ENCODE results near the gene CCDC170. TPM values are rescaled to one million over a fixed set of nuclear protein-coding genes. Genes with fewer than 3 reads are reported as not detected.

The CCDC170 gene
- polyA plus RNA-seq, 1 experiment, result 1.9 TPM

DNA sequence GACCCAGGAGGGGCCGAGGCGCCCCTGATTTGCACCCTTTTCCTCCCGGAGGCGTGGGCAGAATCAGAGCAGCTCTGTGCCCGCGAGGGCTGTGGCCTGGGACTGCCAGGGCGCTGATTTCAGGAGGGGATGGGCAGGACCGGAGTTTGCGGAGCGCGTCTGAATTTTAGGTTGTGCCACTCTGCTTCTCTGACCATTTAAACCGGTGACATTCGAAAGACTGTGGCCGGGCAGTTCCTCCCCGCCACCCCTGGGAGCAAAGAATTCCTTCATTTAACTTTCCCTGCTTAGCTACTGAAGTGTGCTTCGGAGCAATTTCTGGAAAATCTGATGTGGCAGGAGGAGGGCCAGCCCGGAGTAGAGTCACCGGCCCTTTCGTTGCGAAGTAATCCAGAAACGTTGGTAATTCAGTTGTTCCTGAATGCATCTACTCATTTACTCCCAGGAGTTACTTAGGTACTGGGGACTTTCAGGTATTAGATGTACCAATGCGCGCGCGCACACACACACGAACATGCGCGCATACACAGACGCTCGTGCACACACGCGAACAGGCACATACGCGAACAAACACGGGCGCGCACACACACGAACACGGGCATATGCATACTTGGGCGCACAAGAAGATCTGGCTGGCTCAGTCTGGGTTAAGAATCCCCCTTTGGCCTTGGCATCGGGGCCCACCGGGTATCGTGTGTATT, 568 bp downstream of the CCDC170 start:
- TF ChIP-seq, protein P1, sequence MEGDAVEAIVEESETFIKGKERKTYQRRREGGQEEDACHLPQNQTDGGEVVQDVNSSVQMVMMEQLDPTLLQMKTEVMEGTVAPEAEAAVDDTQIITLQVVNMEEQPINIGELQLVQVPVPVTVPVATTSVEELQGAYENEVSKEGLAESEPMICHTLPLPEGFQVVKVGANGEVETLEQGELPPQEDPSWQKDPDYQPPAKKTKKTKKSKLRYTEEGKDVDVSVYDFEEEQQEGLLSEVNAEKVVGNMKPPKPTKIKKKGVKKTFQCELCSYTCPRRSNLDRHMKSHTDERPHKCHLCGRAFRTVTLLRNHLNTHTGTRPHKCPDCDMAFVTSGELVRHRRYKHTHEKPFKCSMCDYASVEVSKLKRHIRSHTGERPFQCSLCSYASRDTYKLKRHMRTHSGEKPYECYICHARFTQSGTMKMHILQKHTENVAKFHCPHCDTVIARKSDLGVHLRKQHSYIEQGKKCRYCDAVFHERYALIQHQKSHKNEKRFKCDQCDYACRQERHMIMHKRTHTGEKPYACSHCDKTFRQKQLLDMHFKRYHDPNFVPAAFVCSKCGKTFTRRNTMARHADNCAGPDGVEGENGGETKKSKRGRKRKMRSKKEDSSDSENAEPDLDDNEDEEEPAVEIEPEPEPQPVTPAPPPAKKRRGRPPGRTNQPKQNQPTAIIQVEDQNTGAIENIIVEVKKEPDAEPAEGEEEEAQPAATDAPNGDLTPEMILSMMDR (IDR thresholded peaks at IDR 0.05; ENCODE audit: low read depth, low read length), result no peak
- no peak overlapping the region for H3K27ac ChIP-seq (ENCODE audit: low read depth, low read length)
- peaks cover 2% of the 10 kb centered on the region for H3K27me3 ChIP-seq (ENCODE audit: control insufficient read depth, insufficient read depth, low read length)
- H3K4me3 ChIP-seq (ENCODE audit: low read depth, low read length), result peak overlapping the region; percentile 67
- ChIA-PET POLR2A (no interaction called here), CTCF (interaction anchor here (0.6 to 1.3 kb wide), 2 partner anchors 13 to 57 kb away, joined by 3 to 7 read pairs; no protein-coding TSS in a partner anchor)
- no peaks in the 10 kb centered on the region; the same call in 1 of the 2 replicates for H3K9me3 ChIP-seq (ENCODE audit: control insufficient read depth, insufficient read depth, low read length)
- no peak for DNase-seq (ENCODE audit: low read depth, low spot score)

DNA sequence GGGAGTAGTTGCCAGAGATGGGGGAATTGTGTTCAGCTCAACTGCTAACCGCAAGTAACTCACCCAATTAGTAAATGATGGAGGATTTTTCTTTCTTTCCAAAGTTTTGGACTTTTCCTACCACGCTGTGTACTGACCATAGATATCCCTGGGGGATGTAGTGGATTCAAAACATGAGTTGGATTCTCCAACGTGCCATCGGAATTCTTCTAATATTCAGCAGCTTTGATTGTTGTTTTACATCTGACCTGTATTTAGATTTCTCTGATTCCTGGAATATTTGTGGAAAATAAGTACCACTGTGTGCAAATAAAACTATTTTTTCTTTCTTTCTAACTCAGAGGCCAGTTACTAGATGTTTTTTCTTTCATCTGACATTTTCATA, 1.1 kb downstream of the CCDC170 start:
- CTCF ChIA-PET, result interaction anchor here (1.3 kb wide), 1 partner anchor 57 kb away, joined by 3 read pairs; no protein-coding TSS in a partner anchor
- Histone ChIP-seq H3K27ac (ENCODE audit: low read depth, low read length) (no peak overlapping the region), H3K27me3 (ENCODE audit: control insufficient read depth, insufficient read depth, low read length) (peaks cover 2% of the 10 kb centered on the region), H3K4me3 (ENCODE audit: low read depth, low read length) (peak overlapping the region; percentile 67), H3K9me3 (ENCODE audit: control insufficient read depth, insufficient read depth, low read length) (no peaks in the 10 kb centered on the region; the same call in 1 of the 2 replicates)
- TF ChIP-seq, protein P1 (IDR thresholded peaks at IDR 0.05; ENCODE audit: low read depth, low read length), result no peak
- POLR2A ChIA-PET, result no interaction called here
- DNase-seq (ENCODE audit: low read depth, low spot score), result no peak

DNA sequence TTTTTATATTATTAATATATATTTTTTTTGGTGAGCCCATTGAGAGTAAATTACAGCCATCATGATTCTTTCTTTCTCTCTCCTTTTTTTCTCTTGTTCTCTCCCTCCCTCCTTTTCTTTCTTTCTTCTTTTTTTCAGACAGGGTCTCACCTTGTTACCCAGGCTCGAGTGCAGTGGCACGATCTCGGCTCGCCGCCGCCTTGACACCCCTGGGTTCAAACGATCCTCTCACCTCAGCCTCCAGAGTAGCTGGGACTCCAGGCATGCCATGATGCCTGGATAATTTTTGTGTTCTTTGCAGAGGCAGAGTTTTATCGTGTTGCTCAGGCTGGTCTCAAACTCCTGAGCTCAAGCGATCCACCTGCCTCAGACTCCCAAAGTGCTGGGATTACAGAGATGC, 1.6 kb downstream of the CCDC170 start:
- TF ChIP-seq, protein P1 (IDR thresholded peaks at IDR 0.05; ENCODE audit: low read depth, low read length), result no peak
- no peak for DNase-seq (ENCODE audit: low read depth, low spot score)
- no peaks in the 10 kb centered on the region; the same call in 1 of the 2 replicates for H3K9me3 ChIP-seq (ENCODE audit: control insufficient read depth, insufficient read depth, low read length)
- ChIA-PET POLR2A (no interaction called here), CTCF (no interaction called here)
- H3K27ac ChIP-seq (ENCODE audit: low read depth, low read length), result no peak overlapping the region
- H3K4me3 ChIP-seq (ENCODE audit: low read depth, low read length), result no peak overlapping the region
- H3K27me3 ChIP-seq (ENCODE audit: control insufficient read depth, insufficient read depth, low read length), result peaks cover 2% of the 10 kb centered on the region

DNA sequence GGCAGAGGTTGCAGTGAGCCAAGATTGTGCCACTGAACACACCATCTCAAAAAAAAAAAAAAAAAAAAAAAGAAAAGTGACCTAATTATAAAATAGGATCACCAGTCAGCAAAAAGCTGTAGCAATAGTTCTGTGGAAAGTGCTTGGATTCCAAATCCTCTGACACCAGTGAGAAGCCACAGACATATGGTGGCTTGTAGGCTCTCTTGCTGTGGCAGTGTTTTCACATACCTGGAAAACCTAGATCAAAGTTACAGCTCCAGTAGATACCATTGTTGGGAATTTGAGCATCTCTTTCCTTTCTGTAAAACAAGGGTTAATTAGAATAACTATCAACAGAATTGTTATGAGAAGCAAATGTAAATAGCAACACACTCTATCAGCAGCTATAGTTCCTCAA, 4.1 kb downstream of the CCDC170 start:
- H3K27ac ChIP-seq (ENCODE audit: low read depth, low read length), result no peak overlapping the region
- no peak overlapping the region for H3K4me3 ChIP-seq (ENCODE audit: low read depth, low read length)
- no peaks in the 10 kb centered on the region for H3K27me3 ChIP-seq (ENCODE audit: control insufficient read depth, insufficient read depth, low read length)
- no peak for DNase-seq (ENCODE audit: low read depth, low spot score)
- ChIA-PET CTCF (no interaction called here), POLR2A (no interaction called here)
- TF ChIP-seq, protein P1 (IDR thresholded peaks at IDR 0.05; ENCODE audit: low read depth, low read length), result no peak
- H3K9me3 ChIP-seq (ENCODE audit: control insufficient read depth, insufficient read depth, low read length), result no peaks in the 10 kb centered on the region; the same call in 1 of the 2 replicates

DNA sequence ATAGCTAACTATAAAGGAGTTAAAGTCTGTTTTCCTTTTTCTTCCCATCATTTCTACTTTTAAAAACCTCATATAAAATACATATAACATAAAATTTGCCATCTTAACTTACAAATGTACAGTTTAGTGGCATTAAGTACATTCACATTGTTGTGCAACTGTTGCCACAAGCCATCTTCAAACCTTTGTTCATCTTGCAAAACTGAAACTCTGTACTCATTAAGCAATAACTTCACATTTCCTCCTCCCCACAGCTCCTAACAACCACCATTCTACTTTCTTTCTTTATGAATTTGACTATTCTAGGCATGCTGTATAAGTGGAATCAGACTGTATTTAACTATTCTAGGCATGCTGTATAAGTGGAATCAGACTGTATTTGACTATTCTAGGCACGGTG, 4.5 kb downstream of the CCDC170 start:
- ChIA-PET POLR2A (no interaction called here), CTCF (no interaction called here)
- no peaks in the 10 kb centered on the region; the same call in 1 of the 2 replicates for H3K9me3 ChIP-seq (ENCODE audit: control insufficient read depth, insufficient read depth, low read length)
- no peak overlapping the region for H3K4me3 ChIP-seq (ENCODE audit: low read depth, low read length)
- TF ChIP-seq, protein P1 (IDR thresholded peaks at IDR 0.05; ENCODE audit: low read depth, low read length), result no peak
- DNase-seq (ENCODE audit: low read depth, low spot score), result no peak
- no peaks in the 10 kb centered on the region for H3K27me3 ChIP-seq (ENCODE audit: control insufficient read depth, insufficient read depth, low read length)
- H3K27ac ChIP-seq (ENCODE audit: low read depth, low read length), result no peak overlapping the region
